ENCODE results near the gene PAPPA2. TPM values are rescaled to one million over a fixed set of nuclear protein-coding genes. Genes with fewer than 3 reads are reported as not detected.

Gene PAPPA2
- total and polyA plus RNA-seq, 10 of the 15 experiments (the other 5 are each of a cell fraction or from before 2014, with no cell fraction given) = under 0.01 to 0.06 (median 0.03) TPM; not detected in 7

DNA sequence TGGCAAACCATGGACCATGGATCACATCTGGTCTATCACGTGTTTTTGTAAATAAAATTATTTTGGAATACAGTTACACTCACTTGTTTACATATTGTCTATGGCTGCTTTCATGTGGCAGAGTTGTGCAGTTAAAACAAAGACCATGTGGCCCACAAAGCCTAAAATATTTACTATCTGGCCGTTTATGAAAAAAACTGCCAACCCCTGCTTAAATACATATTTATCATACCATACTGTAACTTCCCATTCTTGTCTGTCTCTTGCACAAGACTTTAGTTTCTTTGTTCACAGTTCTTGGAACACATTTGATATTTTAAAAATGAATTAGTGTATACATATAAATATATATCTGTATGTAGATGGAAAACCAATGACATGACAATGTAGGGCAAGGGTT is 141.5 kb downstream of the PAPPA2 start:
- H3K9me3 ChIP-seq (replicated peaks; ENCODE audit: control insufficient read depth, insufficient read depth, low read length) = no peaks in the 10 kb centered on the region
- H3K9ac ChIP-seq (ENCODE audit: control insufficient read depth, insufficient read depth, low read length) = no peak overlapping the region
- H3K27ac ChIP-seq (ENCODE audit: control insufficient read depth, insufficient read depth) = no peak overlapping the region
- ATAC-seq (no peak), DNase-seq (ENCODE audit: low read depth, low spot score) (no peak), FAIRE-seq (no peak)
- no peaks in the 10 kb centered on the region for H3K36me3 ChIP-seq (ENCODE audit: control insufficient read depth in 2 of 2, insufficient read depth in 2 of 2, low read length in 1 of 2)
- RAD21 ChIA-PET (ENCODE audit: unreplicated experiment) = no interaction called here
- WGBS (ENCODE audit: insufficient coverage, insufficient replicate concordance, low lambda C conversion rate, missing lambda C conversion rate) = 0% methylated on average over 2 of the region's 2 CpGs
- no peaks in the 10 kb centered on the region for H3K27me3 ChIP-seq (replicated peaks in 1 of 2; ENCODE audit: control insufficient read depth in 2 of 2, insufficient read depth in 2 of 2, low read length in 1 of 2)
- no peak for TF ChIP-seq CBFB (IDR thresholded peaks at IDR 0.05; ENCODE audit: low read depth)
- TF ChIP-seq, protein P1, sequence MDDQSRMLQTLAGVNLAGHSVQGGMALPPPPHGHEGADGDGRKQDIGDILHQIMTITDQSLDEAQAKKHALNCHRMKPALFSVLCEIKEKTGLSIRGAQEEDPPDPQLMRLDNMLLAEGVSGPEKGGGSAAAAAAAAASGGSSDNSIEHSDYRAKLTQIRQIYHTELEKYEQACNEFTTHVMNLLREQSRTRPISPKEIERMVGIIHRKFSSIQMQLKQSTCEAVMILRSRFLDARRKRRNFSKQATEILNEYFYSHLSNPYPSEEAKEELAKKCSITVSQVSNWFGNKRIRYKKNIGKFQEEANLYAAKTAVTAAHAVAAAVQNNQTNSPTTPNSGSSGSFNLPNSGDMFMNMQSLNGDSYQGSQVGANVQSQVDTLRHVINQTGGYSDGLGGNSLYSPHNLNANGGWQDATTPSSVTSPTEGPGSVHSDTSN (IDR thresholded peaks at IDR 0.05; ENCODE audit: insufficient replicate concordance, low read depth, low read length) = no peak
- TF ChIP-seq ZSCAN29 (IDR thresholded peaks at IDR 0.05) = no peak
- POLR2A ChIA-PET = no interaction called here
- in situ Hi-C loops (cut with MboI) = no loop called here
- CTCF ChIA-PET = no interaction called here
- intact Hi-C loops (cut with micrococcal nuclease; ENCODE audit: unreplicated experiment) = no loop called here
- no peak overlapping the region for H2AFZ ChIP-seq (ENCODE audit: control insufficient read depth, low read depth, low read length)
- no peak overlapping the region for H3K4me2 ChIP-seq (ENCODE audit: control insufficient read depth, insufficient read depth)
- SMC1A ChIA-PET (ENCODE audit: uncharacterized antibody, unreplicated experiment) = no interaction called here
- no peak overlapping the region for H3K4me3 ChIP-seq
- H3K4me1 ChIP-seq (ENCODE audit: control insufficient read depth, insufficient read depth, low read length) = no peaks in the 10 kb centered on the region
- no peaks in the 10 kb centered on the region for H4K20me1 ChIP-seq (ENCODE audit: control insufficient read depth, insufficient read depth)
- H3K79me2 ChIP-seq (ENCODE audit: control insufficient read depth, insufficient read depth, low read length) = no peaks in the 10 kb centered on the region
- no TSS peak for BruUV-seq (replicated peaks)

DNA sequence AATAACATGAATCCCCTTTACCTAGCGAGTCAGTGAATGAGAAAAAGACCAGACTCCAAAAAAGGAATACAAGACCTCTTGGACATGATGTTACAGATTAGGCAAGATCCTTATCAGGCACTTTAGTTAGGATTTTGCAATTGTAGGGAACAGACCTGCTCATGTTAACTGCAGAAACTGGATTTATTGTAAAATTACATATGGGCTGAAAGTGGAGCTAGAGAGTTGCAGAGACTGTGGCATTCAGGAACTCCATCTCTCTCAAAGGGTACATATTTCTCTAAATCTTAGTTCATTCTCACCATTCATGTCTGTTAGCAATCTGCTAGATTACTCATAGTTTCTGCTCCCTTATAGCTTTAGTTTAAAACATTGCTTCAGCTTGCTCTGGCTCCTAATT is 142.2 kb downstream of the PAPPA2 start:
- intact Hi-C loops (cut with micrococcal nuclease; ENCODE audit: unreplicated experiment) (no loop called here), in situ Hi-C loops (cut with MboI) (no loop called here)
- Histone ChIP-seq H3K79me2 (ENCODE audit: control insufficient read depth, insufficient read depth, low read length) (no peaks in the 10 kb centered on the region), H3K4me3 (no peak overlapping the region), H3K4me1 (ENCODE audit: control insufficient read depth, insufficient read depth, low read length) (no peaks in the 10 kb centered on the region), H3K36me3 (ENCODE audit: control insufficient read depth in 2 of 2, insufficient read depth in 2 of 2, low read length in 1 of 2) (no peaks in the 10 kb centered on the region), H3K27me3 (replicated peaks in 1 of 2; ENCODE audit: control insufficient read depth in 2 of 2, insufficient read depth in 2 of 2, low read length in 1 of 2) (no peaks in the 10 kb centered on the region), H4K20me1 (ENCODE audit: control insufficient read depth, insufficient read depth) (no peaks in the 10 kb centered on the region), H3K9ac (ENCODE audit: control insufficient read depth, insufficient read depth, low read length) (no peak overlapping the region), H2AFZ (ENCODE audit: control insufficient read depth, low read depth, low read length) (no peak overlapping the region), H3K4me2 (ENCODE audit: control insufficient read depth, insufficient read depth) (no peak overlapping the region), H3K9me3 (replicated peaks; ENCODE audit: control insufficient read depth, insufficient read depth, low read length) (no peaks in the 10 kb centered on the region), H3K27ac (ENCODE audit: control insufficient read depth, insufficient read depth) (no peak overlapping the region)
- 11% methylated on average over 1 of the region's 1 CpG for WGBS (ENCODE audit: insufficient coverage, insufficient replicate concordance, low lambda C conversion rate, missing lambda C conversion rate)
- CTCF ChIA-PET = interaction anchor here (1.4 kb wide), 1 partner anchor 45 kb away, joined by 5 read pairs; no protein-coding TSS in a partner anchor
- no peak for DNase-seq (ENCODE audit: low read depth, low spot score)
- POLR2A ChIA-PET = no interaction called here
- no TSS peak for BruUV-seq (replicated peaks)
- no peak for ATAC-seq
- FAIRE-seq = no peak
- SMC1A ChIA-PET (ENCODE audit: uncharacterized antibody, unreplicated experiment) = no interaction called here
- RAD21 ChIA-PET (ENCODE audit: unreplicated experiment) = no interaction called here
- TF ChIP-seq IRF5 (IDR thresholded peaks at IDR 0.05; ENCODE audit: borderline replicate concordance) (no peak), BMI1 (IDR thresholded peaks at IDR 0.05; ENCODE audit: borderline replicate concordance) (no peak), ATF2 (IDR thresholded peaks at IDR 0.05; ENCODE audit: low read length) (no peak), NFXL1 (IDR thresholded peaks at IDR 0.05; ENCODE audit: borderline replicate concordance) (no peak), NRF1 (conservative IDR thresholded peaks at IDR 0.05; ENCODE audit: low read depth, low read length) (no peak), SIN3A (IDR thresholded peaks at IDR 0.05; ENCODE audit: low read depth, low read length) (no peak), PML (IDR thresholded peaks at IDR 0.05; ENCODE audit: low read length) (no peak), SMAD1 (IDR thresholded peaks at IDR 0.05; ENCODE audit: low read depth, partially characterized antibody) (no peak)
- TF ChIP-seq, protein P2, sequence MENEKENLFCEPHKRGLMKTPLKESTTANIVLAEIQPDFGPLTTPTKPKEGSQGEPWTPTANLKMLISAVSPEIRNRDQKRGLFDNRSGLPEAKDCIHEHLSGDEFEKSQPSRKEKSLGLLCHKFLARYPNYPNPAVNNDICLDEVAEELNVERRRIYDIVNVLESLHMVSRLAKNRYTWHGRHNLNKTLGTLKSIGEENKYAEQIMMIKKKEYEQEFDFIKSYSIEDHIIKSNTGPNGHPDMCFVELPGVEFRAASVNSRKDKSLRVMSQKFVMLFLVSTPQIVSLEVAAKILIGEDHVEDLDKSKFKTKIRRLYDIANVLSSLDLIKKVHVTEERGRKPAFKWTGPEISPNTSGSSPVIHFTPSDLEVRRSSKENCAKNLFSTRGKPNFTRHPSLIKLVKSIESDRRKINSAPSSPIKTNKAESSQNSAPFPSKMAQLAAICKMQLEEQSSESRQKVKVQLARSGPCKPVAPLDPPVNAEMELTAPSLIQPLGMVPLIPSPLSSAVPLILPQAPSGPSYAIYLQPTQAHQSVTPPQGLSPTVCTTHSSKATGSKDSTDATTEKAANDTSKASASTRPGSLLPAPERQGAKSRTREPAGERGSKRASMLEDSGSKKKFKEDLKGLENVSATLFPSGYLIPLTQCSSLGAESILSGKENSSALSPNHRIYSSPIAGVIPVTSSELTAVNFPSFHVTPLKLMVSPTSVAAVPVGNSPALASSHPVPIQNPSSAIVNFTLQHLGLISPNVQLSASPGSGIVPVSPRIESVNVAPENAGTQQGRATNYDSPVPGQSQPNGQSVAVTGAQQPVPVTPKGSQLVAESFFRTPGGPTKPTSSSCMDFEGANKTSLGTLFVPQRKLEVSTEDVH (IDR thresholded peaks at IDR 0.05; ENCODE audit: low read depth, partially characterized antibody) = no peak
